Common myeloid progenitor, CD34-positive (primary cell): Measurements from ENCODE around the gene ANGPTL7. TPM values are rescaled to one million over a fixed set of nuclear protein-coding genes. Genes with fewer than 3 reads are reported as not detected.

Experiments used
- CTCF ChIA-PET: fragments of 350-600 bp; sonication (Branson Sonifier 250); formaldehyde crosslinking; loops from one replicate; lab custom pipeline; 2021; ENCODE audit warnings: antibody characterized with exemption; lab: Charles Lee
- POLR2A ChIA-PET: fragments of 350-600 bp; sonication (Branson Sonifier 250); formaldehyde crosslinking; loops from one replicate; lab custom pipeline; 2021; ENCODE audit warnings: antibody characterized with exemption; lab: Charles Lee
- DNase-seq, 3 donors: peaks; one replicate each; pipeline versions ENCODE4 v3.0.0 to v3.0.0-alpha.2; 2013
- H3K27ac ChIP-seq, 2 experiments: 1 replicate in 1 of 2; 2 replicates in 1 of 2; pipeline ENCODE4 v1.7.0; 2013; ENCODE audit warnings: inconsistent platforms in 2 of 2, low read length in 2 of 2, mild to moderate bottlenecking in 2 of 2, low read depth in 1 of 2, moderate library complexity in 1 of 2; ENCODE audit not compliant: severe bottlenecking in 2 of 2, insufficient read depth in 1 of 2, poor library complexity in 1 of 2
- H3K27me3 ChIP-seq, 5 experiments: replicated peaks in 2 of 5; 1 replicate in 3 of 5; 2 replicates in 2 of 5; pipeline versions ENCODE4 v1.6.1 to v1.7.0; 2013; ENCODE audit warnings: low read length in 4 of 5, mild to moderate bottlenecking in 2 of 5, moderate library complexity in 2 of 5, inconsistent platforms in 1 of 5; ENCODE audit not compliant: insufficient read depth in 5 of 5, control insufficient read depth in 4 of 5
- H3K36me3 ChIP-seq, 4 experiments: 1 replicate in 2 of 4; 2 replicates in 2 of 4; pipeline versions ENCODE4 v1.6.1 to v1.7.0; 2013; ENCODE audit warnings: low read length in 3 of 4, control low read depth in 1 of 4, mild to moderate bottlenecking in 1 of 4; ENCODE audit not compliant: control insufficient read depth in 4 of 4, insufficient read depth in 4 of 4
- H3K4me1 ChIP-seq, 4 experiments: 1 replicate in 3 of 4; 2 replicates in 1 of 4; pipeline versions ENCODE4 v1.6.1 to v1.7.1; 2013; ENCODE audit warnings: low read length in 3 of 4, mild to moderate bottlenecking in 3 of 4, control low read depth in 1 of 4, inconsistent platforms in 1 of 4, moderate library complexity in 1 of 4; ENCODE audit not compliant: control insufficient read depth in 4 of 4, insufficient read depth in 4 of 4; ENCODE audit errors: control extremely low read depth in 1 of 4
- H3K4me3 ChIP-seq, 7 experiments: 1 replicate in 4 of 7; 2 replicates in 3 of 7; pipeline versions ENCODE4 v1.5.1 to v1.7.0; 2013; ENCODE audit warnings: mild to moderate bottlenecking in 7 of 7, low read length in 6 of 7, moderate library complexity in 6 of 7, inconsistent platforms in 2 of 7, low read depth in 2 of 7, control low read depth in 1 of 7; ENCODE audit not compliant: insufficient read depth in 4 of 7, control insufficient read depth in 1 of 7; ENCODE audit errors: extremely low read depth in 1 of 7
- H3K9me3 ChIP-seq, 5 experiments: 1 replicate in 4 of 5; 2 replicates in 1 of 5; pipeline versions ENCODE4 v1.6.1 to v1.7.1; 2013; ENCODE audit warnings: low read length in 4 of 5, mild to moderate bottlenecking in 2 of 5, inconsistent platforms in 1 of 5, low read depth in 1 of 5, moderate library complexity in 1 of 5; ENCODE audit not compliant: control insufficient read depth in 4 of 5, insufficient read depth in 2 of 5; ENCODE audit errors: control extremely low read depth in 1 of 5
- WGBS: methylation state at CpG from one replicate; pipeline ENCODE4 v1.1.5; 2013; ENCODE audit not compliant: insufficient coverage; 5-methylcytosine and 5-hydroxymethylcytosine counted together
- polyA plus RNA-seq: library from polyadenylated mRNA; unstranded; fragments of 120-200 nt; gene quantifications from one replicate; pipeline ENCODE4 v1.2.1, GENCODE V29; 2013

Gene ANGPTL7
- not detected for polyA plus RNA-seq

- H3K27ac ChIP-seq = no peak within 1 kb of the TSS
- ChIA-PET POLR2A (no interaction called here), CTCF (no interaction called here)
- no peaks in the 10 kb centered on the region for H3K4me1 ChIP-seq
- no peaks in the 10 kb centered on the region for H3K27me3 ChIP-seq
- WGBS = 98% methylated on average over 5 of the region's 8 CpGs
- DNase-seq = no peak
- peaks cover 9 to 77% (median 46%) of the 10 kb centered on the region in 4 experiments for H3K36me3 ChIP-seq
- no peak within 1 kb of the TSS for H3K4me3 ChIP-seq
- H3K9me3 ChIP-seq = no peaks in the 10 kb centered on the region
Observed at GRCh38 chr1:11188858-11189451, at the start of gene ANGPTL7. TSS of gene ANGPTL7 (plus strand) at chr1:11189355. CDS start at chr1:11189580, 225 bp downstream.

- POLR2A ChIA-PET = no interaction called here
- H3K27ac ChIP-seq = no peak overlapping the region
- H3K4me3 ChIP-seq = no peak overlapping the region
- no peaks in the 10 kb centered on the region for H3K4me1 ChIP-seq
- 94% methylated on average over 4 of the region's 4 CpGs for WGBS
- no peak for DNase-seq
- peaks cover 12 to 69% (median 41%) of the 10 kb centered on the region in 4 experiments for H3K36me3 ChIP-seq
- CTCF ChIA-PET = no interaction called here
- H3K27me3 ChIP-seq = no peaks in the 10 kb centered on the region
- no peaks in the 10 kb centered on the region for H3K9me3 ChIP-seq
Observed at GRCh38 chr1:11142618-11143391, 46.4 kb upstream of the ANGPTL7 start.

GRCh38 chr1:11143401-11143800, 45.8 kb upstream of the ANGPTL7 start:
- Histone ChIP-seq H3K36me3 (peaks cover 12 to 66% (median 38%) of the 10 kb centered on the region in 4 experiments), H3K4me1 (no peaks in the 10 kb centered on the region), H3K4me3 (no peak overlapping the region), H3K27ac (no peak overlapping the region), H3K9me3 (no peaks in the 10 kb centered on the region), H3K27me3 (no peaks in the 10 kb centered on the region)
- ChIA-PET POLR2A (no interaction called here), CTCF (no interaction called here)
- DNase-seq = no peak
- 100% methylated on average over 4 of the region's 5 CpGs for WGBS

- ChIA-PET CTCF (no interaction called here), POLR2A (no interaction called here)
- H3K27ac ChIP-seq = no peak overlapping the region
- H3K4me1 ChIP-seq = no peaks in the 10 kb centered on the region
- H3K9me3 ChIP-seq = no peaks in the 10 kb centered on the region
- 92% methylated on average over 2 of the region's 2 CpGs for WGBS
- H3K4me3 ChIP-seq = no peak overlapping the region
- no peak for DNase-seq
- H3K36me3 ChIP-seq = peaks cover 8 to 64% (median 35%) of the 10 kb centered on the region in 4 experiments
- no peaks in the 10 kb centered on the region for H3K27me3 ChIP-seq
Observed at GRCh38 chr1:11143907-11144306, 45.2 kb upstream of the ANGPTL7 start.

- Histone ChIP-seq H3K9me3 (no peaks in the 10 kb centered on the region), H3K27me3 (no peaks in the 10 kb centered on the region), H3K27ac (no peak overlapping the region), H3K36me3 (peaks cover 7 to 67% (median 38%) of the 10 kb centered on the region in 4 experiments), H3K4me3 (no peak overlapping the region), H3K4me1 (no peaks in the 10 kb centered on the region)
- POLR2A ChIA-PET = no interaction called here
- CTCF ChIA-PET = no interaction called here
- 95% methylated on average over 12 of the region's 12 CpGs for WGBS
- DNase-seq = no peak
Observed at GRCh38 chr1:11144570-11145256, 44.4 kb upstream of the ANGPTL7 start.

GRCh38 chr1:11145741-11146140, 43.4 kb upstream of the ANGPTL7 start:
- Histone ChIP-seq H3K36me3 (peaks cover 8 to 69% (median 42%) of the 10 kb centered on the region in 4 experiments), H3K9me3 (no peaks in the 10 kb centered on the region), H3K4me1 (no peaks in the 10 kb centered on the region), H3K27me3 (no peaks in the 10 kb centered on the region), H3K27ac (no peak overlapping the region), H3K4me3 (no peak overlapping the region)
- DNase-seq = no peak
- WGBS = 100% methylated on average over 3 of the region's 6 CpGs
- CTCF ChIA-PET = interaction anchor here (0.8 kb wide), 1 partner anchor 108 kb away, joined by 3 read pairs; no protein-coding TSS in a partner anchor
- POLR2A ChIA-PET = no interaction called here
